NCI-H524 (cell line): Measurements from ENCODE around the gene UXS1.

Source experiments
- DNase-seq, 2 experiments: peaks; one replicate each; lab custom pipeline; 2025; lab: John Stamatoyannopoulos, UW

Gene UXS1

GRCh38 chr2:106130251-106130998 lies 63.7 kb downstream of the UXS1 start:
- DNase-seq: no peak

- peak in 1 of 2 experiments; percentile 4 for DNase-seq
These were observed 64.5 kb downstream of the UXS1 start for GRCh38 chr2:106129592-106129991.

GRCh38 chr2:106129150-106129549 lies 65.0 kb downstream of the UXS1 start:
- no peak for DNase-seq

GRCh38 chr2:106127776-106128268 lies 66.3 kb downstream of the UXS1 start:
- no peak for DNase-seq

- DNase-seq: no peak
These were observed 66.8 kb downstream of the UXS1 start for GRCh38 chr2:106127282-106127771.

GRCh38 chr2:106126705-106127281 lies 67.3 kb downstream of the UXS1 start:
- no peak for DNase-seq

GRCh38 chr2:106126295-106126694 lies 67.8 kb downstream of the UXS1 start:
- no peak for DNase-seq

GRCh38 chr2:106124905-106125549 lies 69.1 kb downstream of the UXS1 start:
- no peak for DNase-seq

- no peak for DNase-seq
These were observed 69.9 kb downstream of the UXS1 start for GRCh38 chr2:106124106-106124756.

- DNase-seq: no peak
These were observed 71.9 kb downstream of the UXS1 start for GRCh38 chr2:106122157-106122556.

- no peak for DNase-seq
These were observed 73.7 kb downstream of the UXS1 start for GRCh38 chr2:106120432-106120831.

GRCh38 chr2:106119074-106119473 lies 75.0 kb downstream of the UXS1 start:
- no peak for DNase-seq

GRCh38 chr2:106117882-106118684 lies 76.0 kb downstream of the UXS1 start:
- no peak for DNase-seq

GRCh38 chr2:106117347-106117746 lies 76.8 kb downstream of the UXS1 start:
- DNase-seq: no peak

- DNase-seq: no peak
These were observed 77.9 kb downstream of the UXS1 start for GRCh38 chr2:106116248-106116647.

GRCh38 chr2:106115665-106116064 lies 78.4 kb downstream of the UXS1 start:
- no peak for DNase-seq

- DNase-seq: no peak
These were observed 78.9 kb downstream of the UXS1 start for GRCh38 chr2:106115250-106115649.

- DNase-seq: no peak
These were observed 79.9 kb downstream of the UXS1 start for GRCh38 chr2:106114166-106114565.

- DNase-seq: no peak
These were observed 80.6 kb downstream of the UXS1 start for GRCh38 chr2:106113361-106113966.

- no peak for DNase-seq
These were observed 82.1 kb downstream of the UXS1 start for GRCh38 chr2:106111882-106112571.
